H9 (cell line): ENCODE results near the gene APBB2. TPM values are rescaled to one million over a fixed set of nuclear protein-coding genes. Genes with fewer than 3 reads are reported as not detected.

Source experiments
- DNase-seq: peaks from one replicate; pipeline ENCODE4 v3.0.0-alpha.2; 2017
- H2AFZ ChIP-seq: one replicate; pipeline ENCODE4 v1.6.1; 2013; ENCODE audit warnings: mild to moderate bottlenecking, low read length, control low read depth, moderate library complexity
- H2AK5ac ChIP-seq: 2 replicates; pipeline ENCODE4 v1.6.1; 2013; ENCODE audit warnings: low read length, control low read depth, mixed read lengths; ENCODE audit not compliant: insufficient read length
- H2BK120ac ChIP-seq: one replicate; pipeline ENCODE4 v1.6.1; 2013; ENCODE audit warnings: low read depth, mild to moderate bottlenecking, low read length, control low read depth, inconsistent platforms; ENCODE audit not compliant: poor library complexity, severe bottlenecking
- H2BK12ac ChIP-seq: 2 replicates; pipeline ENCODE4 v1.6.1; 2013; ENCODE audit warnings: low read length, control low read depth, mixed read lengths, low read depth; ENCODE audit not compliant: insufficient read length
- H2BK15ac ChIP-seq: 2 replicates; pipeline ENCODE4 v1.6.1; 2013; ENCODE audit warnings: low read depth, low read length, control low read depth
- H2BK20ac ChIP-seq: one replicate; pipeline ENCODE4 v1.6.1; 2013; ENCODE audit warnings: low read depth, mild to moderate bottlenecking, low read length, control low read depth, inconsistent platforms; ENCODE audit not compliant: poor library complexity, severe bottlenecking
- H2BK5ac ChIP-seq: 2 replicates; pipeline ENCODE4 v1.6.1; 2013; ENCODE audit warnings: low read length, control low read depth, mixed read lengths; ENCODE audit not compliant: insufficient read length
- H3K14ac ChIP-seq: 2 replicates; pipeline ENCODE4 v1.6.1; 2013; ENCODE audit warnings: low read length, control low read depth; ENCODE audit not compliant: insufficient read depth
- H3K18ac ChIP-seq: 2 replicates; pipeline ENCODE4 v1.6.1; 2013; ENCODE audit warnings: low read depth, mild to moderate bottlenecking, mixed read lengths, low read length, control low read depth; ENCODE audit not compliant: insufficient read length
- H3K23ac ChIP-seq: 2 replicates; pipeline ENCODE4 v1.6.1; 2013; ENCODE audit warnings: low read length, control low read depth, mixed read lengths, low read depth; ENCODE audit not compliant: insufficient read length
- H3K23me2 ChIP-seq: 2 replicates; pipeline ENCODE4 v1.6.1; 2013; ENCODE audit warnings: low read depth, mild to moderate bottlenecking, mixed read lengths, low read length, control low read depth; ENCODE audit not compliant: insufficient read length, poor library complexity, severe bottlenecking
- H3K27ac ChIP-seq: 2 replicates; pipeline ENCODE4 v1.5.1; 2013; ENCODE audit warnings: low read length, control low read depth, mixed read lengths, low read depth; ENCODE audit not compliant: insufficient read length
- H3K27me3 ChIP-seq: 2 replicates; pipeline ENCODE4 v1.6.1; 2013; ENCODE audit warnings: low read length, control low read depth, inconsistent platforms; ENCODE audit not compliant: insufficient read depth
- H3K4ac ChIP-seq: 2 replicates; pipeline ENCODE4 v1.6.1; 2013; ENCODE audit warnings: low read depth, mild to moderate bottlenecking, control low read depth, inconsistent platforms, low read length, moderate library complexity
- H3K4me1 ChIP-seq: 2 replicates; pipeline ENCODE4 v1.6.1; 2013; ENCODE audit warnings: low read length, control low read depth, inconsistent platforms; ENCODE audit not compliant: insufficient read depth
- H3K4me2 ChIP-seq: 2 replicates; pipeline ENCODE4 v1.6.1; 2013; ENCODE audit warnings: low read length, control low read depth, mixed read lengths; ENCODE audit not compliant: insufficient read length, insufficient read depth
- H3K56ac ChIP-seq: 2 replicates; pipeline ENCODE4 v1.6.1; 2013; ENCODE audit warnings: low read depth, mild to moderate bottlenecking, mixed read lengths, low read length, control low read depth; ENCODE audit not compliant: insufficient read length
- H3K79me1 ChIP-seq: 2 replicates; pipeline ENCODE4 v1.6.1; 2013; ENCODE audit warnings: low read depth, mild to moderate bottlenecking, moderate library complexity, low read length, control low read depth, inconsistent platforms; ENCODE audit not compliant: insufficient read depth, poor library complexity, severe bottlenecking
- H3K79me2 ChIP-seq: 2 replicates; pipeline ENCODE4 v1.6.1; 2013; ENCODE audit warnings: low read length, control low read depth, inconsistent platforms; ENCODE audit not compliant: insufficient read depth
- H3K9ac ChIP-seq: 2 replicates; pipeline ENCODE4 v1.6.1; 2013; ENCODE audit warnings: low read length, control low read depth, mixed read lengths; ENCODE audit not compliant: insufficient read length; ENCODE audit errors: extremely low read depth
- H3K9me3 ChIP-seq: one replicate; pipeline ENCODE4 v1.6.1; 2013; ENCODE audit warnings: low read depth, low read length, inconsistent platforms; ENCODE audit not compliant: control insufficient read depth
- H3T11ph ChIP-seq: one replicate; pipeline ENCODE4 v1.6.1; 2013; ENCODE audit warnings: mild to moderate bottlenecking, low read length, control low read depth, inconsistent platforms
- H4K20me1 ChIP-seq: one replicate; pipeline ENCODE4 v1.6.1; 2013; ENCODE audit not compliant: control insufficient read depth, insufficient read length, insufficient read depth
- H4K5ac ChIP-seq: 2 replicates; pipeline ENCODE4 v1.6.1; 2013; ENCODE audit warnings: low read depth, mild to moderate bottlenecking, mixed read lengths, low read length, control low read depth; ENCODE audit not compliant: insufficient read length
- H4K8ac ChIP-seq: replicated peaks from 2 replicates; pipeline ENCODE4 v1.6.1; 2013; ENCODE audit warnings: low read length, control low read depth, mixed read lengths, low read depth; ENCODE audit not compliant: insufficient read length
- H4K91ac ChIP-seq: 2 replicates; pipeline ENCODE4 v1.6.1; 2013; ENCODE audit warnings: low read depth, mild to moderate bottlenecking, moderate library complexity, mixed read lengths, low read length, control low read depth; ENCODE audit not compliant: insufficient read length
- H3K27ac Mint-ChIP-seq, 3 experiments: 2 replicates in 2 of 3; 3 replicates in 1 of 3; pipeline ENCODE4 v1.8.0; 2020 to 2021; ENCODE audit warnings: mixed read lengths in 3 of 3, mild to moderate bottlenecking in 1 of 3, moderate library complexity in 1 of 3
- H3K27me3 Mint-ChIP-seq: 2 replicates; pipeline ENCODE4 v1.8.0; 2021; ENCODE audit warnings: low read depth, mild to moderate bottlenecking, moderate library complexity, mixed read lengths
- H3K36me3 Mint-ChIP-seq, 3 experiments: 2 replicates in 2 of 3; 3 replicates in 1 of 3; pipeline ENCODE4 v1.8.0; 2020 to 2021; ENCODE audit warnings: low read depth in 3 of 3, mixed read lengths in 3 of 3; ENCODE audit not compliant: insufficient read depth in 1 of 3
- H3K4me1 Mint-ChIP-seq, 2 experiments: 2 replicates each; pipeline ENCODE4 v1.8.0; 2020; ENCODE audit warnings: mixed read lengths in 2 of 2
- H3K4me3 Mint-ChIP-seq, 2 experiments: 2 replicates in 1 of 2; 3 replicates in 1 of 2; pipeline ENCODE4 v1.8.0; 2020 to 2021; ENCODE audit warnings: mild to moderate bottlenecking in 2 of 2, mixed read lengths in 2 of 2, moderate library complexity in 1 of 2
- H3K9me3 Mint-ChIP-seq, 2 experiments: 2 replicates in 1 of 2; 3 replicates in 1 of 2; pipeline ENCODE4 v1.8.0; 2020; ENCODE audit warnings: mild to moderate bottlenecking in 2 of 2, mixed read lengths in 2 of 2, moderate library complexity in 1 of 2
- CTCF ChIP-seq: fragments of 200-600 bp; sonication (generic); conservative IDR thresholded peaks from 3 replicates; pipeline ENCODE4 v1.8.0; 2021; ENCODE audit warnings: antibody characterized with exemption, mild to moderate bottlenecking
- WGBS: extraction: QIAGEN DNeasy Blood & Tissue Kit; methylation state at CpG from one replicate; pipeline ENCODE4 v1.1.7; 2013; ENCODE audit warnings: missing lambda C conversion rate, low lambda C conversion rate, mixed read lengths; ENCODE audit not compliant: insufficient read length; ENCODE audit errors: extremely low coverage; 5-methylcytosine and 5-hydroxymethylcytosine counted together
- total RNA-seq: library from RNA; stranded (reverse); gene quantifications from 2 replicates; pipeline ENCODE4 v1.2.1, GENCODE V29; 2021

APBB2 gene
- total RNA-seq, 1 experiment from 2014 or later, result 39.6 TPM

GRCh38 chr4:40856277-40856839 is 358.0 kb downstream of the APBB2 start:
- Histone ChIP-seq H3K14ac (peak overlapping the region; percentile 99), H3T11ph (no peak overlapping the region), H3K4me2 (peak overlapping the region; percentile 82), H2BK15ac (no peak overlapping the region), H3K27me3 (no peaks in the 10 kb centered on the region), H3K23ac (no peak overlapping the region), H3K4me1 (no peaks in the 10 kb centered on the region), H2BK20ac (no peak overlapping the region), H3K23me2 (peaks cover 7% of the 10 kb centered on the region), H3K56ac (no peak overlapping the region), H3K9me3 (no peaks in the 10 kb centered on the region), H3K27ac (no peak overlapping the region), H4K20me1 (no peaks in the 10 kb centered on the region), H2BK120ac (no peak overlapping the region), H2AK5ac (no peak overlapping the region), H4K5ac (no peak overlapping the region), H2BK5ac (no peak overlapping the region), H4K8ac (no peak overlapping the region), H3K4ac (no peak overlapping the region), H2BK12ac (no peak overlapping the region), H2AFZ (no peak overlapping the region), H3K79me1 (no peaks in the 10 kb centered on the region), H3K79me2 (peaks cover 3% of the 10 kb centered on the region; the same call in 1 of the 2 replicates), H3K18ac (peak overlapping the region; percentile 95), H4K91ac (no peak overlapping the region), H3K9ac (peak overlapping the region; percentile 85)
- H3K9me3 Mint-ChIP-seq, result no peaks in the 10 kb centered on the region
- H3K27ac Mint-ChIP-seq, result peak overlapping the region in 2 of 3 experiments; percentile 96 to 97; a peak in 5 of 7 replicates
- H3K4me1 Mint-ChIP-seq, result peaks cover 9 to 18% of the 10 kb centered on the region in 2 experiments
- peak overlapping the region; percentile 88 to 93 for H3K4me3 Mint-ChIP-seq
- H3K27me3 Mint-ChIP-seq, result no peaks in the 10 kb centered on the region; the same call in none of the 2 replicates
- TF ChIP-seq CTCF, result no peak
- no CpG with 5 or more reads among the region's 16 CpGs for WGBS
- DNase-seq, result no peak
- peaks cover 11 to 16% (median 14%) of the 10 kb centered on the region in 3 experiments for H3K36me3 Mint-ChIP-seq
